ENCODE results near the gene NKTR. TPM values are rescaled to one million over a fixed set of nuclear protein-coding genes. Genes with fewer than 3 reads are reported as not detected.

NKTR gene
- total RNA-seq, 1 donor from 2014 or later, result 118 TPM

DNA sequence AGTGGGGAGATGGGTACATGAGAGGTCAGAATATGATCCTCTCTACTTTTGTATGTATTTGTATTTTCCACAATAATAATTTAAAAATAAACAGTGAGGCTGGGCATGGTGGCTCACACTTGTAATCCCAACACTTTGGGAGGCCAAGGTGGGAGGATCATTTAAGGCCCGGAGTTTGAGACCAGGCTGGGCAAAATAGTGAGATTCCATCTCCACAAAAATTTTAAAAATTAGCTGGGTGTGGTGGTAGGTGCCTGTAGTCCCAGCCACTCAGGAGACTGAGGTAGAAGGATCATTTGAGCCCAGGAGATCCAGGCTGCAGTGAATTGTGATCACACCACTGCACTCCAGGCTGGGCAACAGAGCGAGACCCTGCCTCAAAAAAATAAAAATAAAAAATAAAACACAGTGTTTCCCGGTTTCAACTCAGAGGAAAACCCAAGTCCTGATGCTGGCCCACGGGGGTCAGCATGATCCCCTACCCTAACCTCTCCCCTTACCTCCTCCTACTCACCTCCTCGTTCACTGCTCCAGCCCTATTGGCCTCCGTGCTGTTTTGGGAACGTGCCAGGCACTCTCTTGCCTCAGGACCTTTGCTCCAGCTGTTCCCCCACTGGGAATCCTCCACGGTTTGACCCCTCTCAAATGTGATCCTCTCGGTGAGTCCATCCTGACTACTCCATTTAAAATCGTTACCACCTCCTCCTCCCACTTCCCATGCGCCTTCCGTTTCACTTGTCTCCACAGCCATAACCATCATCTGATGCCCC is 82.0 kb downstream of the NKTR start:
- Mint-ChIP-seq H3K4me1 (ENCODE audit: unreplicated experiment) (no peaks in the 10 kb centered on the region), H3K27me3 (ENCODE audit: unreplicated experiment) (peaks cover 6% of the 10 kb centered on the region), H3K9me3 (ENCODE audit: unreplicated experiment) (no peaks in the 10 kb centered on the region), H3K36me3 (ENCODE audit: low read depth, unreplicated experiment) (no peaks in the 10 kb centered on the region), H3K4me3 (ENCODE audit: unreplicated experiment) (no peak overlapping the region), H3K27ac (ENCODE audit: unreplicated experiment) (no peak overlapping the region)
- DNase-seq (ENCODE audit: low spot score), result no peak
- TF ChIP-seq, protein P1, sequence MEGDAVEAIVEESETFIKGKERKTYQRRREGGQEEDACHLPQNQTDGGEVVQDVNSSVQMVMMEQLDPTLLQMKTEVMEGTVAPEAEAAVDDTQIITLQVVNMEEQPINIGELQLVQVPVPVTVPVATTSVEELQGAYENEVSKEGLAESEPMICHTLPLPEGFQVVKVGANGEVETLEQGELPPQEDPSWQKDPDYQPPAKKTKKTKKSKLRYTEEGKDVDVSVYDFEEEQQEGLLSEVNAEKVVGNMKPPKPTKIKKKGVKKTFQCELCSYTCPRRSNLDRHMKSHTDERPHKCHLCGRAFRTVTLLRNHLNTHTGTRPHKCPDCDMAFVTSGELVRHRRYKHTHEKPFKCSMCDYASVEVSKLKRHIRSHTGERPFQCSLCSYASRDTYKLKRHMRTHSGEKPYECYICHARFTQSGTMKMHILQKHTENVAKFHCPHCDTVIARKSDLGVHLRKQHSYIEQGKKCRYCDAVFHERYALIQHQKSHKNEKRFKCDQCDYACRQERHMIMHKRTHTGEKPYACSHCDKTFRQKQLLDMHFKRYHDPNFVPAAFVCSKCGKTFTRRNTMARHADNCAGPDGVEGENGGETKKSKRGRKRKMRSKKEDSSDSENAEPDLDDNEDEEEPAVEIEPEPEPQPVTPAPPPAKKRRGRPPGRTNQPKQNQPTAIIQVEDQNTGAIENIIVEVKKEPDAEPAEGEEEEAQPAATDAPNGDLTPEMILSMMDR (IDR thresholded peaks at IDR 0.05; ENCODE audit: unreplicated experiment), result no peak

DNA sequence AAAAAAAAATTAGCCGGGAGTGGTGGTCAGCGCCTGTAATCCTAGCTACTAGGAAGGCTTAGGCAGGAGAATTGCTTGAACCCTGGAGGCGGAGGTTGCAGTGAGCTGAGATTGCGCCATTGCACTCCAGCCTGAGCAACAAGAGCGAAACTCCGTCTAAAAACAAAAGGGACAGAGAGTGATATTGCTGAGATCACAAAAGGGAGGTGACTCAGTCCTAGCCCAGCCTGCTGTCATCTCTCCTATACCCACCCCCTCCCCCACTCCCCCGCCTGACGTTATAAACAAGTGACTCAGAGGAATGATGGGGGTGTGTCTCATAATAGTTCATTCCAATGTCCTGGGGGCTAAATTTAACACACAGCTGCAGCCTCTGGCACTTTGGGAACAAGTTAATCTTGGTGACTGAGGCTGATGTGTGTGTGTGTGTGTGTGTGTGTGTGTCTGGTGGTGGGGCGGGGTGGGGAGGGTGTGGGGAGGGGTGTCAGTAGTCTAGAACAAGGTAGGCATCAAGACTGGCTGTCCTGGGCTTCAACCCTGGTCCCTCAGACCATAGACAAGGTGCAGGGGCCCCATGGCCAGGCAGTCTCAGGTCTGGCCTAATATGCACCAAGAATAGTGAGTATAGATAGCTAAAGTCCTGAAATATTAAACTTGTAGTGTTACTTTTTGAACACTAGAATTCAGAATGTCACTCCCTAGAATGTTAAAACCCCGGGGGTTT is 83.6 kb downstream of the NKTR start:
- DNase-seq (ENCODE audit: low spot score), result no peak
- TF ChIP-seq, protein P1 (IDR thresholded peaks at IDR 0.05; ENCODE audit: unreplicated experiment), result no peak
- no peaks in the 10 kb centered on the region for H3K4me1 Mint-ChIP-seq (ENCODE audit: unreplicated experiment)
- no peak overlapping the region for H3K4me3 Mint-ChIP-seq (ENCODE audit: unreplicated experiment)
- H3K9me3 Mint-ChIP-seq (ENCODE audit: unreplicated experiment), result no peaks in the 10 kb centered on the region
- H3K36me3 Mint-ChIP-seq (ENCODE audit: low read depth, unreplicated experiment), result no peaks in the 10 kb centered on the region
- no peak overlapping the region for H3K27ac Mint-ChIP-seq (ENCODE audit: unreplicated experiment)
- H3K27me3 Mint-ChIP-seq (ENCODE audit: unreplicated experiment), result peaks cover 6% of the 10 kb centered on the region

DNA sequence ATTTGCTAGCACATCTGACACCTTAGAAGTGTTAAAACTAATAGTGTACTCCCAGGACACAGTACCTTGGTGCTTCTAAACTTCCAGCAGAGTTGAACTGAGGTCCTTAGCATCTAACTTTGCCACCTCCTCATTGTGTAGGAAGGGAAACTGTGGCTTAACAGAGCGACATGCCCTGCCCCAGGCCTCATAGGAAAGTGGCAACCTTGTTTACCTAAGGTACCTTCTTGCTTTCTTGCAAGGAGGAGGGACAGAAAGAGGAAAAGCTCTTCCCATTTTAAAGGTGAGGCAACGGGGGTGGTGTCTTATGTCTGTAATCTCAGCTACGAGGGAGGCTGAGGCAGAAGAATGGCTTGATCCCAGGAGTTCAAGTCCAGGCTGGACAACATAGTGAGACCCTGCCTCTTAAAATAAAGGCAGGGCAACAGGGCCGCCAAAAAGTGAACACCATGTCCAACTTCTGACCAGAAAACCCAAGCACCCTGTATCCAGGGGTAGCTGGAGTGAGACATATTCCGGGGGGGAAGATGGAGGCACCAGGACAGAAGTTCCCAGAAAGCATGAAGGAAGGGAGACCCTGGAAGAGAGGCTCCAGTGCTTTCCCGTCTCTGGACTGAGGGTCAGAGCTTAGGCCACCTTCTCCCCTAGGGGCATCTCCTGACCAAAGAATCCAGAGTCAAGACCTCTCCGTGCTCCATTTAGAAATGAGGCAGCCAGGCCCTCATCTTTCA is 84.3 kb downstream of the NKTR start:
- no peak for DNase-seq (ENCODE audit: low spot score)
- Mint-ChIP-seq H3K9me3 (ENCODE audit: unreplicated experiment) (no peaks in the 10 kb centered on the region), H3K27me3 (ENCODE audit: unreplicated experiment) (peaks cover 8% of the 10 kb centered on the region), H3K27ac (ENCODE audit: unreplicated experiment) (no peak overlapping the region), H3K36me3 (ENCODE audit: low read depth, unreplicated experiment) (no peaks in the 10 kb centered on the region), H3K4me1 (ENCODE audit: unreplicated experiment) (no peaks in the 10 kb centered on the region), H3K4me3 (ENCODE audit: unreplicated experiment) (no peak overlapping the region)
- TF ChIP-seq, protein P1 (IDR thresholded peaks at IDR 0.05; ENCODE audit: unreplicated experiment), result no peak

DNA sequence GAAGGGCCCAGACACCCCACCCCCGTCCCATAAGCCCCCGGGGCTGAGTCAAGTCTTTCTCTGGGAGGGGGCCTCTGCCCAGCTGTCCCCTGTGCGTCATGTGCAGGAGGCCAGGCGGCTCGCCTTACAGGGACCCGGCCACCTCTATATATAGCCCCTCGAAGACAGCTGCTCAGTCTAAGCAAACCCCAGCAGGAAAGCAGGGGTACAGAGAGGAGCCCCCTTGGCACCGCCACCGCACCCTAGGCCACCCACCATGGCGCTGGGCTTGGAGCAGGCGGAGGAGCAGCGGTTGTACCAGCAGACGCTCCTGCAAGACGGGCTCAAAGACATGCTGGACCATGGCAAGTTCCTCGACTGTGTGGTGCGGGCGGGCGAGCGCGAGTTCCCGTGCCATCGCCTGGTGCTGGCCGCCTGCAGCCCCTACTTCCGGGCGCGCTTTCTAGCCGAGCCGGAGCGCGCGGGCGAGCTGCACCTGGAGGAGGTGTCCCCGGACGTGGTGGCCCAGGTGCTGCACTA is 84.9 kb downstream of the NKTR start, which contains the start of gene KLHL40:
KLHL40 (plus strand) TSS at position 175 of the 519 bp plus-strand sequence; CDS start at position 257, 82 bp downstream.
- H3K36me3 Mint-ChIP-seq (ENCODE audit: low read depth, unreplicated experiment), result no peaks in the 10 kb centered on the region
- no peak within 1 kb of the TSS for H3K27ac Mint-ChIP-seq (ENCODE audit: unreplicated experiment)
- TF ChIP-seq, protein P1 (IDR thresholded peaks at IDR 0.05; ENCODE audit: unreplicated experiment), result no peak
- DNase-seq (ENCODE audit: low spot score), result no peak
- no peaks in the 10 kb centered on the region for H3K9me3 Mint-ChIP-seq (ENCODE audit: unreplicated experiment)
- H3K4me3 Mint-ChIP-seq (ENCODE audit: unreplicated experiment), result no peak within 1 kb of the TSS
- H3K4me1 Mint-ChIP-seq (ENCODE audit: unreplicated experiment), result no peaks in the 10 kb centered on the region
- H3K27me3 Mint-ChIP-seq (ENCODE audit: unreplicated experiment), result peaks cover 8% of the 10 kb centered on the region
